Measurements from ENCODE around the gene ITGA7.

The ITGA7 gene

GRCh38 chr12:55695349-55695748 is 12.4 kb downstream of the ITGA7 start:
- Histone ChIP-seq H4K20me1 (ENCODE audit: control insufficient read depth, insufficient read depth, low read depth, low read length) (no peaks in the 10 kb centered on the region), H3K4me3 (ENCODE audit: low read length) (no peak overlapping the region), H3K4me2 (ENCODE audit: low read length) (no peak overlapping the region), H3K27me3 (ENCODE audit: control insufficient read depth, low read length) (peaks cover 11% of the 10 kb centered on the region; the same call in 1 of the 2 replicates), H3K79me2 (ENCODE audit: control insufficient read depth, low read length) (no peaks in the 10 kb centered on the region), H3K4me1 (ENCODE audit: control insufficient read depth, low read length) (no peaks in the 10 kb centered on the region), H3K27ac (ENCODE audit: low read depth, low read length) (no peak overlapping the region), H3F3A (ENCODE audit: control insufficient read depth, insufficient read depth) (no peaks in the 10 kb centered on the region), H3K9me2 (replicated peaks; ENCODE audit: control insufficient read depth, low read length) (no peaks in the 10 kb centered on the region), H3K9me3 (ENCODE audit: control insufficient read depth, insufficient read depth, low read length) (no peaks in the 10 kb centered on the region), H3K36me3 (ENCODE audit: control insufficient read depth, low read length) (no peaks in the 10 kb centered on the region)
- TF ChIP-seq EZH2phosphoT487 (IDR thresholded peaks at IDR 0.05; ENCODE audit: borderline replicate concordance, low read length) = no peak
- TF ChIP-seq, protein P1, sequence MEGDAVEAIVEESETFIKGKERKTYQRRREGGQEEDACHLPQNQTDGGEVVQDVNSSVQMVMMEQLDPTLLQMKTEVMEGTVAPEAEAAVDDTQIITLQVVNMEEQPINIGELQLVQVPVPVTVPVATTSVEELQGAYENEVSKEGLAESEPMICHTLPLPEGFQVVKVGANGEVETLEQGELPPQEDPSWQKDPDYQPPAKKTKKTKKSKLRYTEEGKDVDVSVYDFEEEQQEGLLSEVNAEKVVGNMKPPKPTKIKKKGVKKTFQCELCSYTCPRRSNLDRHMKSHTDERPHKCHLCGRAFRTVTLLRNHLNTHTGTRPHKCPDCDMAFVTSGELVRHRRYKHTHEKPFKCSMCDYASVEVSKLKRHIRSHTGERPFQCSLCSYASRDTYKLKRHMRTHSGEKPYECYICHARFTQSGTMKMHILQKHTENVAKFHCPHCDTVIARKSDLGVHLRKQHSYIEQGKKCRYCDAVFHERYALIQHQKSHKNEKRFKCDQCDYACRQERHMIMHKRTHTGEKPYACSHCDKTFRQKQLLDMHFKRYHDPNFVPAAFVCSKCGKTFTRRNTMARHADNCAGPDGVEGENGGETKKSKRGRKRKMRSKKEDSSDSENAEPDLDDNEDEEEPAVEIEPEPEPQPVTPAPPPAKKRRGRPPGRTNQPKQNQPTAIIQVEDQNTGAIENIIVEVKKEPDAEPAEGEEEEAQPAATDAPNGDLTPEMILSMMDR (IDR thresholded peaks at IDR 0.05; ENCODE audit: low read depth, low read length, poor library complexity, severe bottlenecking) = no peak

- TF ChIP-seq, protein P1 (IDR thresholded peaks at IDR 0.05; ENCODE audit: low read depth, low read length, poor library complexity, severe bottlenecking) = no peak
- no peak for TF ChIP-seq EZH2phosphoT487 (IDR thresholded peaks at IDR 0.05; ENCODE audit: borderline replicate concordance, low read length)
- Histone ChIP-seq H3K4me3 (ENCODE audit: low read length) (no peak overlapping the region), H3F3A (ENCODE audit: control insufficient read depth, insufficient read depth) (no peaks in the 10 kb centered on the region), H4K20me1 (ENCODE audit: control insufficient read depth, insufficient read depth, low read depth, low read length) (no peaks in the 10 kb centered on the region), H3K79me2 (ENCODE audit: control insufficient read depth, low read length) (no peaks in the 10 kb centered on the region), H3K36me3 (ENCODE audit: control insufficient read depth, low read length) (no peaks in the 10 kb centered on the region), H3K4me1 (ENCODE audit: control insufficient read depth, low read length) (no peaks in the 10 kb centered on the region), H3K9me2 (replicated peaks; ENCODE audit: control insufficient read depth, low read length) (no peaks in the 10 kb centered on the region), H3K4me2 (ENCODE audit: low read length) (no peak overlapping the region), H3K9me3 (ENCODE audit: control insufficient read depth, insufficient read depth, low read length) (no peaks in the 10 kb centered on the region), H3K27me3 (ENCODE audit: control insufficient read depth, low read length) (peaks cover 11% of the 10 kb centered on the region; the same call in 1 of the 2 replicates), H3K27ac (ENCODE audit: low read depth, low read length) (no peak overlapping the region)
Measured at GRCh38 chr12:55694651-55695050, 13.1 kb downstream of the ITGA7 start.

GRCh38 chr12:55694188-55694515 is 13.6 kb downstream of the ITGA7 start:
- Histone ChIP-seq H3K9me3 (ENCODE audit: control insufficient read depth, insufficient read depth, low read length) (no peaks in the 10 kb centered on the region), H3K36me3 (ENCODE audit: control insufficient read depth, low read length) (no peaks in the 10 kb centered on the region), H3K27me3 (ENCODE audit: control insufficient read depth, low read length) (peaks cover 11% of the 10 kb centered on the region; the same call in 1 of the 2 replicates), H3F3A (ENCODE audit: control insufficient read depth, insufficient read depth) (no peaks in the 10 kb centered on the region), H3K4me1 (ENCODE audit: control insufficient read depth, low read length) (no peaks in the 10 kb centered on the region), H3K27ac (ENCODE audit: low read depth, low read length) (no peak overlapping the region), H3K4me2 (ENCODE audit: low read length) (no peak overlapping the region), H3K79me2 (ENCODE audit: control insufficient read depth, low read length) (no peaks in the 10 kb centered on the region), H4K20me1 (ENCODE audit: control insufficient read depth, insufficient read depth, low read depth, low read length) (no peaks in the 10 kb centered on the region), H3K4me3 (ENCODE audit: low read length) (no peak overlapping the region), H3K9me2 (replicated peaks; ENCODE audit: control insufficient read depth, low read length) (no peaks in the 10 kb centered on the region)
- TF ChIP-seq, protein P1 (IDR thresholded peaks at IDR 0.05; ENCODE audit: low read depth, low read length, poor library complexity, severe bottlenecking) = no peak
- TF ChIP-seq EZH2phosphoT487 (IDR thresholded peaks at IDR 0.05; ENCODE audit: borderline replicate concordance, low read length) = no peak
